Right lobe of liver (tissue), 6 donors: ENCODE data around the gene PTPRM. TPM values are rescaled to one million over a fixed set of nuclear protein-coding genes. Genes with fewer than 3 reads are reported as not detected.

Source experiments
- ATAC-seq, 4 donors: fragments of 200-7000 bp; cut with Tn5 transposase; one replicate each; pipeline ENCODE4 v1.9.1; 2020; ENCODE audit warnings: mild to moderate bottlenecking in 4 of 4, moderate library complexity in 4 of 4
- DNase-seq, 3 donors: peaks; one replicate each; pipeline ENCODE4 v3.0.0-alpha.2; 2020
- H3K27ac ChIP-seq, 3 donors: fragments of 200-600 bp; one replicate each; pipeline ENCODE4 v1.8.0; 2022
- H3K27me3 ChIP-seq, 2 donors: fragments of 200-600 bp; one replicate each; pipeline ENCODE4 v1.8.0; 2022
- H3K36me3 ChIP-seq, 4 donors: fragments of 200-600 bp; sonication (generic) in 1 of 4; one replicate each; pipeline versions ENCODE4 v1.5.1 to v1.8.0; 2017 to 2022; ENCODE audit warnings: control low read depth in 1 of 4
- H3K4me1 ChIP-seq, 4 donors: fragments of 200-600 bp; sonication (generic) in 1 of 4; one replicate each; pipeline versions ENCODE4 v1.5.1 to v1.8.0; 2017 to 2022; ENCODE audit warnings: control low read depth in 1 of 4
- H3K4me3 ChIP-seq, 3 donors: fragments of 200-600 bp; one replicate each; pipeline ENCODE4 v1.8.0; 2022
- H3K9me3 ChIP-seq, 4 donors: fragments of 200-600 bp; sonication (generic) in 1 of 4; one replicate each; pipeline versions ENCODE4 v1.5.1 to v1.8.0; 2017 to 2022; ENCODE audit warnings: control low read depth in 1 of 4
- CTCF ChIP-seq, 4 donors: fragments of 200-600 bp in 3 of 4; fragments of 450-650 bp in 1 of 4; IDR thresholded peaks; one replicate each; pipeline versions ENCODE4 v1.5.1 to v1.8.0; 2016 to 2022; ENCODE audit warnings: antibody characterized with exemption in 4 of 4, mild to moderate bottlenecking in 2 of 4
- POLR2A ChIP-seq: fragments of 450-650 bp; IDR thresholded peaks from one replicate; pipeline ENCODE4 v1.6.1; 2017; ENCODE audit warnings: antibody characterized with exemption, mild to moderate bottlenecking
- WGBS: methylation state at CpG from one replicate; pipeline ENCODE4 v1.1.6; 2018; ENCODE audit warnings: low coverage, low lambda C conversion rate; ENCODE audit not compliant: insufficient coverage; ENCODE audit errors: missing lambda C conversion rate; 5-methylcytosine and 5-hydroxymethylcytosine counted together
- intact Hi-C, 2 donors: fragments of 100-400 bp; cut with DNase I; formaldehyde crosslinking; loops; one replicate each; pipeline versions ENCODE4 v1.11.2 to v1.14.1; 2022
- total RNA-seq, 6 experiments: library from RNA; depleted of rRNA in 2 of 6; stranded (reverse); fragments of >200 nt in 2 of 6; fragmentation: NEBNext Ultra II Directional in 3 of 6; extraction: Animal tissue kit (Norgen Biotek cat#: 25700) in 3 of 6; gene quantifications; one replicate each; pipeline versions ENCODE4 v1.1.0 to v1.2.4, GENCODE V29; 2016 to 2023
- donor health status: DM: no; HTN: yes; CAD: no.
- donor health status: DM: no; HTN: no; CAD: no.
- donor health status: DM: no; HTN: no; CAD: no.
- donor health status: DM: no; HTN: yes; CAD: no.
- donor health status: DM: no; HTN: yes; CAD: no.

Gene PTPRM
- total RNA-seq, 6 experiments from 2014 or later, result 15.1 to 45.7 (median 26.5) TPM

GRCh38 chr18:7856116-7856515, 289.0 kb downstream of the PTPRM start:
- no peaks in the 10 kb centered on the region for H3K9me3 ChIP-seq
- no peak overlapping the region for H3K4me3 ChIP-seq
- no peak for DNase-seq
- ATAC-seq, result no peak
- WGBS, result 91% methylated on average over 3 of the region's 3 CpGs
- H3K27me3 ChIP-seq, result no peaks in the 10 kb centered on the region
- no peak for TF ChIP-seq CTCF (IDR thresholded peaks at IDR 0.05)
- no peak for TF ChIP-seq POLR2A
- intact Hi-C loops, result no loop called here
- no peaks in the 10 kb centered on the region for H3K36me3 ChIP-seq
- H3K27ac ChIP-seq, result no peak overlapping the region
- no peaks in the 10 kb centered on the region for H3K4me1 ChIP-seq

- 74% methylated on average over 2 of the region's 2 CpGs for WGBS
- ATAC-seq (peak in 1 of 4 donors; percentile 28), DNase-seq (no peak)
- no peaks in the 10 kb centered on the region for H3K27me3 ChIP-seq
- H3K4me3 ChIP-seq, result no peak overlapping the region
- H3K36me3 ChIP-seq, result no peaks in the 10 kb centered on the region
- no peaks in the 10 kb centered on the region for H3K9me3 ChIP-seq
- intact Hi-C loops, result no loop called here
- no peak overlapping the region for H3K27ac ChIP-seq
- no peak for TF ChIP-seq CTCF (IDR thresholded peaks at IDR 0.05)
- TF ChIP-seq POLR2A, result no peak
- no peaks in the 10 kb centered on the region for H3K4me1 ChIP-seq
These were observed 289.6 kb downstream of the PTPRM start for GRCh38 chr18:7856733-7857132.

GRCh38 chr18:7857562-7857961, 290.4 kb downstream of the PTPRM start:
- Histone ChIP-seq H3K27me3 (no peaks in the 10 kb centered on the region), H3K4me3 (no peak overlapping the region), H3K4me1 (no peaks in the 10 kb centered on the region), H3K27ac (no peak overlapping the region), H3K9me3 (no peaks in the 10 kb centered on the region), H3K36me3 (no peaks in the 10 kb centered on the region)
- WGBS, result 77% methylated on average over 1 of the region's 1 CpG
- no peak for TF ChIP-seq POLR2A
- TF ChIP-seq CTCF (IDR thresholded peaks at IDR 0.05), result no peak
- DNase-seq (no peak), ATAC-seq (no peak)
- intact Hi-C loops, result no loop called here

GRCh38 chr18:7859122-7859521, 292.0 kb downstream of the PTPRM start:
- Histone ChIP-seq H3K4me3 (no peak overlapping the region), H3K36me3 (no peaks in the 10 kb centered on the region), H3K27ac (no peak overlapping the region), H3K4me1 (no peaks in the 10 kb centered on the region), H3K27me3 (no peaks in the 10 kb centered on the region), H3K9me3 (no peaks in the 10 kb centered on the region)
- intact Hi-C loops, result no loop called here
- 90% methylated on average over 2 of the region's 3 CpGs for WGBS
- no peak for ATAC-seq
- TF ChIP-seq CTCF (IDR thresholded peaks at IDR 0.05) (no peak), POLR2A (no peak)
- DNase-seq, result no peak

- no peak overlapping the region for H3K27ac ChIP-seq
- TF ChIP-seq CTCF (IDR thresholded peaks at IDR 0.05), result no peak
- no peak for TF ChIP-seq POLR2A
- intact Hi-C loops, result no loop called here
- H3K27me3 ChIP-seq, result no peaks in the 10 kb centered on the region
- 83% methylated on average over 1 of the region's 1 CpG for WGBS
- no peaks in the 10 kb centered on the region for H3K9me3 ChIP-seq
- no peak overlapping the region for H3K4me3 ChIP-seq
- ATAC-seq (no peak), DNase-seq (no peak)
- H3K4me1 ChIP-seq, result peaks cover 0 to 10% (median 0%) of the 10 kb centered on the region in 4 donors
- no peaks in the 10 kb centered on the region for H3K36me3 ChIP-seq
These were observed 303.1 kb downstream of the PTPRM start for GRCh38 chr18:7870266-7870665.
